GM23248 (cell line): Measurements from ENCODE around the gene FHOD1.

ENCODE experiments used
- EZH2 ChIP-seq: fragments of 200-600 bp; sonication (generic); IDR thresholded peaks from 2 replicates; pipeline ENCODE4 v1.6.1; 2018; ENCODE audit warnings: antibody characterized with exemption, mild to moderate bottlenecking; ENCODE audit not compliant: insufficient read depth, poor library complexity, severe bottlenecking
- EZH2phosphoT487 ChIP-seq: fragments of 200-600 bp; sonication (generic); IDR thresholded peaks from 2 replicates; pipeline ENCODE4 v1.6.1; 2018; ENCODE audit warnings: antibody characterized with exemption, moderate library complexity, mild to moderate bottlenecking, low read depth; ENCODE audit not compliant: insufficient read depth

GRCh38 chr16:67271446-67271845, 24.2 kb upstream of the FHOD1 start:
- TF ChIP-seq EZH2, result no peak
- no peak for TF ChIP-seq EZH2phosphoT487
